B cell (primary cell): ENCODE measurements around the gene PRKACA.

Experiments used
- CTCF ChIP-seq: fragments of 200-600 bp; IDR thresholded peaks from one replicate; pipeline ENCODE4 v1.8.0; 2022; ENCODE audit warnings: antibody characterized with exemption, mild to moderate bottlenecking
- EZH2 ChIP-seq: IDR thresholded peaks from 2 replicates; pipeline ENCODE4 v1.6.1; 2012; ENCODE audit warnings: borderline replicate concordance, low read depth, mild to moderate bottlenecking, moderate library complexity, low read length; ENCODE audit not compliant: insufficient read depth, poor library complexity, severe bottlenecking

- TF ChIP-seq CTCF, result no peak
- no peak for TF ChIP-seq EZH2
Measured at GRCh38 chr19:14051980-14052379, 65.6 kb downstream of the PRKACA start.
